SH-SY5Y (cell line): Measurements from ENCODE around the gene IL13.

Experiments used
- GATA2 ChIP-seq: IDR thresholded peaks from 2 replicates; pipeline ENCODE4 v1.6.1; 2011; ENCODE audit warnings: mild to moderate bottlenecking, low read depth, low read length
- GATA3 ChIP-seq: IDR thresholded peaks from 2 replicates; pipeline ENCODE4 v1.6.1; 2011; ENCODE audit warnings: low read depth, mild to moderate bottlenecking, low read length, moderate library complexity

IL13 gene

DNA sequence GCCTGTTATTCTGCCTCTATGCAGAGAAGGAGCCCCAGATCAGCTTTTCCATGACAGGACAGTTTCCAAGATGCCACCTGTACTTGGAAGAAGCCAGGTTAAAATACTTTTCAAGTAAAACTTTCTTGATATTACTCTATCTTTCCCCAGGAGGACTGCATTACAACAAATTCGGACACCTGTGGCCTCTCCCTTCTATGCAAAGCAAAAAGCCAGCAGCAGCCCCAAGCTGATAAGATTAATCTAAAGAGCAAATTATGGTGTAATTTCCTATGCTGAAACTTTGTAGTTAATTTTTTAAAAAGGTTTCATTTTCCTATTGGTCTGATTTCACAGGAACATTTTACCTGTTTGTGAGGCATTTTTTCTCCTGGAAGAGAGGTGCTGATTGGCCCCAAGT lies 15.5 kb downstream of the IL13 start:
- TF ChIP-seq GATA2 (no peak), GATA3 (no peak)

DNA sequence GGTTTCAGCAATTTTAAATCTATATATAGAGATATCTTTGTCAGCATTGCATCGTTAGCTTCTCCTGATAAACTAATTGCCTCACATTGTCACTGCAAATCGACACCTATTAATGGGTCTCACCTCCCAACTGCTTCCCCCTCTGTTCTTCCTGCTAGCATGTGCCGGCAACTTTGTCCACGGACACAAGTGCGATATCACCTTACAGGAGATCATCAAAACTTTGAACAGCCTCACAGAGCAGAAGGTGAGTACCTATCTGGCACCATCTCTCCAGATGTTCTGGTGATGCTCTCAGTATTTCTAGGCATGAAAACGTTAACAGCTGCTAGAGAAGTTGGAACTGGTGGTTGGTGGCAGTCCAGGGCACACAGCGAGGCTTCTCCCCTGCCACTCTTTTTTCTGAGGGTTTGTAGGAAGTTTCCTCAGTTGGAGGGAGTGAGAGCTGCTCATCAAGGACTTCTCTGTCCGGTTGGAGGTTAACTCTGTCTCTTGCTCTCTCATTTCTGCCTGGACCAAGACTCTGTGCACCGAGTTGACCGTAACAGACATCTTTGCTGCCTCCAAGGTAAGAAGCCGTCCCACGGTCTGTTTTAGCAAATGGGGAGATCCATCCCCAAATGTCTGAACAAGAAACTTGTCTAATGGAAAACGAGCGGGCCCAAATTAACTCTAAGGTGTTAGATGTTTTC lies 16.1 kb downstream of the IL13 start, which contains the start of gene IL4:
Gene IL4, plus strand, starts transcription at position 51 of the 692 bp plus-strand sequence. Its CDS starts 62 bp downstream, at position 113.
- no peak for TF ChIP-seq GATA3
- TF ChIP-seq GATA2, result no peak

DNA sequence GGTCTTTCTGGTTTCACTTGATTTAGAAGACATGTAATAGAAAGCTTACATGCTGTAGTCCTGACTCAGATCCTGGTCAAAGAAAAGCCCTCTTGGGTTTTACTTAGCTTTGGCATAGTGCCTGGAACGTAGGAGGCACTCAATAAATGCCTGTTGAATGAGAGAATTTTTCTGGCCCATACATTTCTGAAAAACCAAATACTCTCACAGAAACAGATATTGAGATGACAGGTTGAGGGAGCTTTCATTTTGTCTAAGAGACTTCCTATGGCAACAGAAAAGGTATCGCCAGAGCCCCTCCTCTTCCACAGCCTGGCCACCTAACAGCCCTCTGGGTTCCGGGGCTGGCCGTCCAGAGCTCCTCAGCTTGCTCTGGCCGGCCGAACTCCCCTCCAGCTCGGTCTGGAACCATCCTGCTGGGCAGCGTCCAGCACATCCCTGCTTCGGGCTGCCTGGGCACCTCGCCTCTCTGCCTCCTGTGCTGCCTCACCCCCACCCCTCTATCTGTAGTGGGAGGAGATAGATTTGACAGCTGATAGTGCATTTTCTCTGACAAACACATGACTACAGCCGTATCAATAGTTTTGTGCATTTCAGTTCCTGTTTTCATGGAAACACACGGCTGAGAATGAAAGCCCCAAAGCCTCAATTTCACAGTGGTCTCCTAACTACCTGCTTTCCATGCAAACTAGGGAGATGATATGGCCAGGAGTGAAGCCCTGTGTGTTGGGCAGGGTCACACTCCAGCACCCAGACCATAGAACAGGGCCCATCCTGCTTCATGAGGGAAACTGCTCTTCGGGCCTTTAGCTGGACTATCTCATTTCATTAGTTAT lies 16.9 kb downstream of the IL13 start:
- TF ChIP-seq GATA3, result no peak

DNA sequence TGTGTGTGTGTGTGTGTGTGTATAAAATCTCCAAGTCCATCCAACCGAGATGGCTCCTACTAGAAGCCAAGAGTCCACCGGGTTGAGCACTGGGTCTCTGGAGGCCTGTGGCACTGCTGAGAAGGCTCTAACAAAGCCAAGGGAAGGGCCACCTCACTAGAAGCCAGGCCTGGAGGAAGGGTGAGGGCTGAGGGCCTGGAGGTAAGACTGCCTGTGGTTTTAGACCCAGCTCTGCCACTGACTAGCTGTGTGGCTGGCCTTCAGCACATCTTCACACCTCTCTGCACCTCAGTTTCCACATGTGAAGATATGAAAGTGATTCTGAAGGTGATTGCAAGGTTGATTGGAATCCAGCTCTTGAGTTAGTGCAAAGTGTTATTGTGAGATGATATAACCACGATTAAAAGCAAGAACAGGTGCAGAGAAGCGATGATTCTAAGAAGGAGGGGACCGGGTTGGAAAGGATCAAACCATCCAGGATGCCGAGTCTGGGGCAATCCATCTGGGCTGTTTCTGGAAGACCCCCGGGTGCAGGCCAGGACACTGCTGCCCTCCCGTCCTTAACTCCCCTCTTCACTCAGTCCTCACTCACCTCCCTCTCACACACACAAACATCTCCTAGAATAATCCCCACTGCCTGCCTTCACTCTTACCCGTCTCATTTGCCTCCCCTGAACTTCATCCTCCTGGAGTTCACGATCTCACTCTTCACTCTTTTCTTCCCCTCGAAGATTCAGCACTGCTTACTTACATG lies 18.1 kb downstream of the IL13 start:
- TF ChIP-seq GATA3, result no peak
- no peak for TF ChIP-seq GATA2

DNA sequence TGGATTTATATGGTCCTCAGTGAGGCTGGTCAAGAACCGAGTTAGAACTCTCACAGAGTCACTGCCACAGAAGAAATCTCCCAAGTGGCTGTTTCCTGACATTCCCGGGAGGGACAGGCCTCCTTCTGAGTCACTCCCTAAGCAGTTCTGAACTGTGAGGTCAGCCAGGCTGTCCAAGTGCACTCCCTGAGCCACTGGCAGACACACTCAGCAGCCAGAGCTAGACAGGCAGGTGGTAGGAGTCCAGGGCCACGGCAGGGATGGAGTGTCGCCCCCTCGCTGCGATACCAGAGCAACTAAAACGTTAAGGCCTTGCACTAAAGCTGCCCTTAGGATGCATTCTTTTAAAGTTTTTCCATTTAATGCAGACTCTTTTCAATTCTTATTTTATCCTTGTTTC lies 19.2 kb downstream of the IL13 start:
- TF ChIP-seq GATA3, result no peak

DNA sequence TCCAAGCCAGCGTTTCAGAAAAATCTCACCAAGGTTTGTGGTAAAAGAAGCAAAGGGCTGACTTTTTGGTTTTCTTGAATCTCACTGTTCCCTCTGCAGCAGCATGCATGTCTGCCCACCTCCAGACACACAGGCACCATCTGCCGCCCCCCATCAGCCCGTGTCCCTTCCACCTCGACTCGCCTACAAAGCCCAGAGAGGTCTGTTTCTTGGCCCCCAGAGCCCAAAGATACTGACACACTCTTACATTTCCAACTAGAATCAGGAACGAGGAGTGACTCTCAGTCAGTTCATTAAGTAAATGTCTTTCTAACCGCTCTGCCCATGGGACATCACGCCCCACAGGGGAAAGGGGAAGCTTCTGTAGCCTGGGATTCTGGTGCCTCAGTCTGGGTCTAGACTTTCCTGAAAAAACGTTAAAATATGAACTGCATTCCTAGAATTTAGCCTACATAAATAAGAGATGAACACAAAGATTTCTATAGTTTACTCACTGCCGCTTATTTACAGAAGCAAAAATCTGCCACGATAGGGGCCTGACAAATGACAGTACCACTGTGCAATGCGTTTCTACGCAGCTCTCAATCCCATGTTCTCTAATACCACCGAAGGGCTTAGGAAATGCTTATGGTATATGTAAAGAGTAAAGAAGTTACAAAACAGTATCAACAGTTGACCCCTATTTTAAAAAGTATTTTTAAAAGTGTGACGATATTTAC lies 19.9 kb downstream of the IL13 start:
- TF ChIP-seq GATA2 (no peak), GATA3 (no peak)

DNA sequence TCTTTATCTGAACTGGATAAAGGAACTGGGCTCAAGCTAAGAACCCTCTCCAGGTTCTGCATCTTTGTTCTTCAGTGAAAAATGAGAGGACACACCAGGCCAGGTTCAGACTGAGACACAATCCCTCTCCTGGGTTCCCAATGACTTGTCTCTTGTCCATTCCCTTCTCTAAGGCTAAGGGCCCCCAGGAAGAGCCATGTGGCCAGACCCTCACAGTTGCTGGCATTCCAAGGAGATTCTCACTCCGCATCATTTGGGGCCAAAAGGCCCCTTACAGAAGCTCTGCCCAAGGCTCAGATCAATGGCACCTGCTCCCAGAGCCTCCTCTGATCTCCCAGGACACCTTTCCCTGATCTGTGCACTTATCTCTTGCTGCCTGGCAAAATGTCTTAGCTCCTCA lies 20.8 kb downstream of the IL13 start:
- TF ChIP-seq GATA3 (no peak), GATA2 (no peak)

DNA sequence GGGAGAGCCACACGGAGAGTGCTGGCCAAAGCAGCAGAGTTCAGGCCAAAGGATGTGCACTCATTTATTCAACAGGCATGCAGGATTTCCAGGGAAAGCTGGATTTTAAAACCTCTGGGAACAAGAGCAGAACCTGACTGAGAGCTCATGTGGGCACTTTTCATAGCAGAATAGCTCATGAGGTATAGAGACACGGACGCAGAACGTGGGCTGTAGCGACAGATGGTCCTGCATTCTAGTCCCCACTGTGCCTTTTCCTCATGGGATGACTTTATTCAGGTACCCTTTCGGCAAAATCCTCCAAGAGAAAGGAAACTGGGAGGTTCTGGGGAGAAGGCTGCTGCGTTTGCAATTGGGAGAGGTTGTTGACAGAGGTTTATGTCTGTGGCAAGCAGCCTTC lies 21.2 kb downstream of the IL13 start:
- TF ChIP-seq GATA3 (no peak), GATA2 (no peak)

DNA sequence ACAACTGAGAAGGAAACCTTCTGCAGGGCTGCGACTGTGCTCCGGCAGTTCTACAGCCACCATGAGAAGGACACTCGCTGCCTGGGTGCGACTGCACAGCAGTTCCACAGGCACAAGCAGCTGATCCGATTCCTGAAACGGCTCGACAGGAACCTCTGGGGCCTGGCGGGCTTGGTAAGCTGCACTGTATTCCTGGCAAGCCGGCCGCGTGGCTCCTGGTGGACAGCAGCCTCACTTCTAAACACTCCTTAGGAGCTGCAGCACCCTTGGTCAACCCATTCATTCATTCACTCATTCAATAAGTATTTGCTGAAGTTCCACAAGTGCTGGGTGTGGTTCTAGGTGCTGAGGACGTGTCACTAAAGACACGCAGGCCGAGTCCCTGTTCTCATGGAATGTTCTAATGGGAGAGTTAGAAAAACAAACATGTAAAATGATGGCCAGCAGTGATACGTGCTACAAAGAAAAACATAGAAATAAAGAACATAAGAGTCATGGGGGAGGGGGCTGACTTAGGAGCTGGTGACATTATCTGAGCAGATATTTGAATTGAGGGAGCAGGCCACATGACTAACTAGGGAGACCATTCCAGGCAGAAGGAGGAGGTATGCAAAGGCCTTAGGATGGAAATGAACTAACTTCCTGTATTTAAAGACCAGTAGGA lies 21.9 kb downstream of the IL13 start:
- TF ChIP-seq GATA3 (no peak), GATA2 (no peak)

DNA sequence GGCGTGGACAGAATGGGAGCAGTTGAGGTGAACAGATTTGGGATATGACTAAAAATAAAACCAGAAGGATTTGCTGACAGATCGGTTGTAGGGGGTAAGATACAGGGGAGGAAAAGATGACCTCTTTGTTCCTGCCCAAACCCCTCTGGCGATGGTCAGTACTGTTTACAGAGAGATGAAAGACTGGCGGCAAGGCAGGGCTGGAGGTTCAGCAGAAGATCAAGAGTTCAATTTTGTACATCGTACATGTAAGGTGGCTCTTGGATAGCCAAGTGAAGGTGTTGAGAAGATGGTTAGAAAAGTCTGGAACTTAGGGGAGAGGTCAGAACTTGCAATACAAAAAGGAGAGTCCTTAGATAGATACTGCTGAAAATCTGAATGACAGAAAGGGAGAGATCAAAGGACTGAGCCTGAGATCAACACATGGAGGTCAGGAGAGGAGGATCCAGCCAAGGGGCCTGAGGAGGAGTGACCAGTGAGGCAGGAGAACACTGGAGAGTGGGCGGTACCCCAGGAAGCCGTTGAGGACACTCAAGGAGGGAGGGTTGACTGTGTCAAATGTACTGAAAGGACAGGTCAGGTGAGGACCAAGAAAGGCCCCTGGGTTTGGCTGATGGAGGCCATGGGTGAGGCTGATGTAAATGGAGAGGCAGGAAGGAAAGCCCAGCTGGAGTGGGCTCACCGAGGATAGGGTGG lies 23.0 kb downstream of the IL13 start:
- no peak for TF ChIP-seq GATA3
- no peak for TF ChIP-seq GATA2

DNA sequence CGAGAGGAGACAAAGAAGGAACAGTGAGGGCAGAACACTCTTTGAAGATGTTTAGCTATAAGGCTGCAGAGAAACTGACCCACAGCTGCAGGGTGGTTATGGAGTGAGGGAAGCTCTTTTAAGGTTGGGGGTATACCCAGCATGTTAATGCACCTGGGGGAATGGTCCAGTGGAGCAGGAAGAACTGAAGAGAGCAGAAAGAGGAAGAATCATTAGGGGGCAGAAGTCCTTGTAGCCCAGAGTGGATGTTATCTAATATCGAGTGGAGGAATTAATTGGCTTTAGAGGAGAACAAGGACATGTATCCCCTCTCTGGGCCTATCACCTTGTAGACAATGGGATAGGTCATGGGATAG lies 23.5 kb downstream of the IL13 start:
- TF ChIP-seq GATA2 (no peak), GATA3 (no peak)

DNA sequence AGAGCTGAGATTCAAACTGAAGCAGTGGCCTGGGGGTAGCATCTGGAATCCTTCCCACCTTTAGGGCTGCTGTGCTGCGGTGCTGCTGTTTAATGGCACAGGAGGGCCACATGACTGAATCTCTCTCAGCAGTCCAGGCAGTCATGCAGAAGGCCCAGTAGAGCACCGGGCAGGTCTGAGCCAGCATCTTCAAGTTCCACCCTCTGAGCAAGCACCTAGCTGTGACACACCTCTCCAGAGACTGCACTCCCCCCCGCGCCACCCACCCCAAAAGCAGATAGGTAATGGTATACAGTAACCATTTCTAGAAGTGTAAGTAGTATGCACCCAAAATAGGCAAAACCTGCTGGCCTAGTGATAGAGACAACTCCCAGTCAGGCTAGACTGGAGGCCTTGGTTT lies 24.0 kb downstream of the IL13 start:
- TF ChIP-seq GATA2, result no peak
- TF ChIP-seq GATA3, result no peak

DNA sequence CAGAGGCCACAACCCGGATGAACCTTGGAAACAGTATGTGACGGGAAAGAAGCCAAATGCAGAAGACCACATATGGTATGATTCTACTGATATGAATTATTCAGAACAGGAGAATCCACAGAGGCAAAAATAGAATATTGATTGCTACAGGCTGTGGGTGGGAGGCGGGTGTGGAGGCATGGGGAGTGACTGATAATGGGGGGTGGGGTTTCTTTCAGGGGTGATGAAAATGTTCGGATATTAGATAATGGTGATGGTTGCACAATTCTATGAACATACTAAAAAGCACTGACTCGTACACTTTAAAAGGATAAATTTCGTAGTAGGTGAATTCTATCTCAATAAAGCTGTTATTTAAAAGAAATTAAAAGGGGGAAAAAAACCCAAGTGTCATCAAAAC lies 26.5 kb downstream of the IL13 start:
- no peak for TF ChIP-seq GATA2
- TF ChIP-seq GATA3, result no peak
